DMS53 treated with DMSO at 0.1 percent for 48 hours (cell line): ENCODE results near the gene NOTO.

Experiments used
- DNase-seq: peaks from one replicate; lab custom pipeline; 2025; ENCODE audit not compliant: unreplicated experiment; lab: John Stamatoyannopoulos, UW

NOTO gene

GRCh38 chr2:73257021-73257420 lies 54.6 kb downstream of the NOTO start:
- no peak for DNase-seq

- DNase-seq: no peak
Measured at GRCh38 chr2:73257425-73258125, 55.2 kb downstream of the NOTO start.

DNA sequence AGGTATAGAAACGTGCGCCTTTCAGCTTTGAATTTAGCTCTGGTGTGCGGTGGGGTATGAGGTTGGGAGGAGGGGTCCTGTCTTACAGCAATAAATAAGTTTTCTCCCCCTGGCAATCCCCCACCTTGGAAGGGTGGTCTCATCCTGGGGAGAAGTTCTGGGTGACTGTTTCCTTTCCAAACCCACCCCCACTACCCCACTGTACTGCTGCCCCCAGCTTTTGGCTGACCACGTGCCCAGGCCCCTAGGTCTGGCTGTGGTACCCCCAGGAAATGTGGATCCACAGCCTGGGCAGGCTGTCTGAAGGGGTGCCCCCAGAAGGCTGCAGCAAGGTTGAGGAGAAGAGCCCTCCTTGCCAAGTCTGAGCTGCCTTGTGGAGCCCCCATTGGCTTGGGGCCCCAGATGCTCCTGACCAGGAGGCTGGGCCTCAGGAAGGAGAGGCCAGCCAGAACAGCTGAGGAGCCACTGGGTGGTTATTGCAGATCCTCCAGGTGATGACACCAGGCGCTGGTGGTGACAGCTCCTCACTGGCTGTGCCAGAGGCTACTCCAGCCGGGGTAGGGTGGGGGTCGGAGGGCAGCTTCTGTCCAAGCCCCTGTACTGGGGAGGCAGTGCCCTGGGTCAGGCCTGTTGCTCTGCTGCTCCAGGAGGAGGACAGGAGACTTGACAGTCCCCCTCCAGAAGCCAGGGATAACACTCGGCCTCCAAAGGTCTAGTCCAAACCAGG lies 56.0 kb downstream of the NOTO start:
- no peak for DNase-seq

- DNase-seq: no peak
Measured at GRCh38 chr2:73258913-73259215, 56.5 kb downstream of the NOTO start.

DNA sequence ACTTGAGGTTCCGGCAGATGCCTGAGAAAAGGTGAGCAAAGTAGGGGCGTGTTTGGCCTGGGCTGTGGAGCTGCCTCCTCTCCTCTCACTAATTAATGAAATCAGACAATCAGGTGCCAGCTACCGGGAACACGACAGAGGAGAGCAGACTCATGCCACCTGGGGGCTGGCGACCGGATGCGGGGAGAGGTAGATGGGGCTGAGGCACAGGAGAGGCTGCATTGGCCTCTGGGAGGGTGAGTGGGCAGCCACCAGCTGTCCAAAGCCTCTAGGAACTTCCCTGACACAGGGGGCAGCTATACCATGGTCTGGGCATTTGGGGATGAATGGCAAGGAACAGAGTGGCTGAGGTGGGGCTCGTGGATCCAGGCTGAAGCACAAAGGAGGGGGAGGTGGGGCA lies 56.9 kb downstream of the NOTO start:
- no peak for DNase-seq

DNA sequence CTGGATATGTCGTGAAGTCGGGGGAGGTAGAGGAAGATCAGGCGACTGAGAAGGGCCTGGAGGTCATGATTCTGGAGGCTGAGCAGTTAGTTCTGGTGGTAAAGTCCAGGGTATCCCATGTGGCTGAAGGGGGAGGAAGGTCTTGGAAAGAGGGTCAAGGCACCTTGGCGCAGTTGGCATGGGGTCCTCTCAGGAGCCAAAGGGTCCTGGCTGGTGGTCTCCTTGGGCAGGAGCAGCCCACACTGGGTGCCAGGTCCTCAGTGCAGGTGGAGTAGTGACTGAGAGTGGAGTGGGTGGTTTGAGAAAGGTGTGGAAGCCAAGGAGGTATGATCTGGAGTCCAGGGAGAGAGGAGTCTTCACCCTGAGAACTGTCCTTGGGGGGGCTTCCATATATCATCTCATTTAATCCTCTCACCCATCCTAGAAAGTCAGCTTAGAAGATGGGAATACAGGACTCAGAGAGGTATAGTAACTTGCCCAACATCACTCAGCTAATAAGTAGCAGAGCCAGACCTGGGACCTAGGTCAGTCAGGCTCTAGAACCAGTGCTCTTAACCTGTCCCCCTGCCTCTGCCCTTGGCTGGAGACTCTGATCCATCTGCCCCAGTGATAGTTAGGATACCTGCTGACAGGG lies 57.4 kb downstream of the NOTO start:
- no peak for DNase-seq

GRCh38 chr2:73260338-73260984 lies 58.1 kb downstream of the NOTO start:
- no peak for DNase-seq
